NB4 (cell line): ENCODE results near the gene PIP4K2A.

Experiments used
- POLR2A ChIP-seq: IDR thresholded peaks from 2 replicates; pipeline ENCODE4 v1.6.1; 2011; ENCODE audit warnings: mild to moderate bottlenecking; ENCODE audit not compliant: insufficient read length; ENCODE audit errors: extremely low read depth
- TF ChIP-seq, protein P1 (sequence below): IDR thresholded peaks from one replicate; pipeline ENCODE4 v1.5.1; 2012; ENCODE audit warnings: low read depth, low read length
- TF ChIP-seq, protein P2 (sequence below): IDR thresholded peaks from 2 replicates; pipeline ENCODE4 v1.6.1; 2011; ENCODE audit warnings: low read depth, low read length

DNA sequence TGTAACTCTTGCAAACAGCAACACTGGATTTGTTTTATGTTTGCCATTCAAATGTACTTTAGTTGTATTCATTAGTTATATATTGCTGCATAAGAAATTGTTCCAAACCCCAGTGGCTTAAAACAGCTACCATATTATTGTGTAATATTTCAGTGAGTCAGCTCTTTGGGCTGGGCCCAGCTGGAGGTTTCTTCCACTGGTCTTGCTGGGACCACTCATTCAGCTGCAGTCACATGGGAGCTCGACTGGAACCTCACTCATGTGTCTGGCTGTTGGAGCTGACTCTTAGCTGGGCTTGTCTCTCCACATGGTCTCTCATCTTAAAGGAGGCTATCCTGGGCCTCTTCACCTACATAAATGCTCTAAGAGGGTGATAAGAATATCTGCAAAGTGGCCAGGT lies 23.2 kb upstream of the PIP4K2A start:
- TF ChIP-seq POLR2A = no peak
- TF ChIP-seq, protein P1, sequence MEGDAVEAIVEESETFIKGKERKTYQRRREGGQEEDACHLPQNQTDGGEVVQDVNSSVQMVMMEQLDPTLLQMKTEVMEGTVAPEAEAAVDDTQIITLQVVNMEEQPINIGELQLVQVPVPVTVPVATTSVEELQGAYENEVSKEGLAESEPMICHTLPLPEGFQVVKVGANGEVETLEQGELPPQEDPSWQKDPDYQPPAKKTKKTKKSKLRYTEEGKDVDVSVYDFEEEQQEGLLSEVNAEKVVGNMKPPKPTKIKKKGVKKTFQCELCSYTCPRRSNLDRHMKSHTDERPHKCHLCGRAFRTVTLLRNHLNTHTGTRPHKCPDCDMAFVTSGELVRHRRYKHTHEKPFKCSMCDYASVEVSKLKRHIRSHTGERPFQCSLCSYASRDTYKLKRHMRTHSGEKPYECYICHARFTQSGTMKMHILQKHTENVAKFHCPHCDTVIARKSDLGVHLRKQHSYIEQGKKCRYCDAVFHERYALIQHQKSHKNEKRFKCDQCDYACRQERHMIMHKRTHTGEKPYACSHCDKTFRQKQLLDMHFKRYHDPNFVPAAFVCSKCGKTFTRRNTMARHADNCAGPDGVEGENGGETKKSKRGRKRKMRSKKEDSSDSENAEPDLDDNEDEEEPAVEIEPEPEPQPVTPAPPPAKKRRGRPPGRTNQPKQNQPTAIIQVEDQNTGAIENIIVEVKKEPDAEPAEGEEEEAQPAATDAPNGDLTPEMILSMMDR = no peak
- TF ChIP-seq, protein P2, sequence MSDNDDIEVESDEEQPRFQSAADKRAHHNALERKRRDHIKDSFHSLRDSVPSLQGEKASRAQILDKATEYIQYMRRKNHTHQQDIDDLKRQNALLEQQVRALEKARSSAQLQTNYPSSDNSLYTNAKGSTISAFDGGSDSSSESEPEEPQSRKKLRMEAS = no peak
